Neuronal stem cell (in vitro differentiated cells): ENCODE measurements around the gene TEX26.

Experiments
- DNase-seq: peaks from one replicate; pipeline ENCODE4 v3.0.0-alpha.2; 2013; ENCODE audit warnings: low spot score
- H2AFZ ChIP-seq: one replicate; pipeline ENCODE4 v1.6.1; 2013; ENCODE audit warnings: mild to moderate bottlenecking, low read length, inconsistent platforms
- H2AK5ac ChIP-seq: 2 replicates; pipeline ENCODE4 v1.6.1; 2013; ENCODE audit warnings: low read depth, mild to moderate bottlenecking, inconsistent platforms, low read length, moderate library complexity, mixed read lengths
- H2BK120ac ChIP-seq: 2 replicates; pipeline ENCODE4 v1.6.1; 2013; ENCODE audit warnings: low read depth, mild to moderate bottlenecking, inconsistent platforms, low read length, moderate library complexity, mixed read lengths
- H2BK12ac ChIP-seq: one replicate; pipeline ENCODE4 v1.6.1; 2013; ENCODE audit warnings: low read length, inconsistent platforms
- H2BK15ac ChIP-seq: 2 replicates; pipeline ENCODE4 v1.6.1; 2013; ENCODE audit warnings: mild to moderate bottlenecking, low read length, inconsistent platforms, mixed read lengths
- H2BK5ac ChIP-seq: one replicate; pipeline ENCODE4 v1.6.1; 2013; ENCODE audit warnings: inconsistent platforms, mild to moderate bottlenecking, low read length, moderate library complexity
- H3K14ac ChIP-seq: one replicate; pipeline ENCODE4 v1.6.1; 2013; ENCODE audit warnings: low read length, inconsistent platforms
- H3K18ac ChIP-seq: 2 replicates; pipeline ENCODE4 v1.6.1; 2013; ENCODE audit warnings: low read length, inconsistent platforms
- H3K23ac ChIP-seq: 2 replicates; pipeline ENCODE4 v1.6.1; 2013; ENCODE audit warnings: low read depth, mild to moderate bottlenecking, mixed read lengths, low read length, inconsistent platforms; ENCODE audit not compliant: poor library complexity
- H3K27ac ChIP-seq: replicated peaks from 3 replicates; pipeline ENCODE4 v1.5.1; 2013; ENCODE audit warnings: low read length, inconsistent platforms
- H3K27me3 ChIP-seq, 3 experiments: 2 replicates each; pipeline ENCODE4 v1.6.1; 2013; ENCODE audit warnings: low read length in 3 of 3, mild to moderate bottlenecking in 2 of 3, inconsistent platforms in 1 of 3, low read depth in 1 of 3, mixed read lengths in 1 of 3, moderate library complexity in 1 of 3; ENCODE audit not compliant: control insufficient read depth in 3 of 3, insufficient read depth in 3 of 3
- H3K36me3 ChIP-seq, 2 donors: replicated peaks in 1 of 2; 2 replicates each; pipeline ENCODE4 v1.6.1; 2013; ENCODE audit warnings: low read length in 2 of 2; ENCODE audit not compliant: control insufficient read depth in 2 of 2, insufficient read depth in 2 of 2
- H3K4ac ChIP-seq: 2 replicates; pipeline ENCODE4 v1.6.1; 2013; ENCODE audit warnings: inconsistent platforms, mild to moderate bottlenecking, low read length, moderate library complexity
- H3K4me1 ChIP-seq, 2 donors: 1 replicate in 1 of 2; 2 replicates in 1 of 2; pipeline ENCODE4 v1.6.1; 2013; ENCODE audit warnings: low read length in 2 of 2, low read depth in 1 of 2; ENCODE audit not compliant: control insufficient read depth in 2 of 2, insufficient read depth in 1 of 2
- H3K4me2 ChIP-seq: one replicate; pipeline ENCODE4 v1.6.1; 2013; ENCODE audit warnings: mild to moderate bottlenecking, low read length, inconsistent platforms; ENCODE audit not compliant: insufficient read depth, poor library complexity, severe bottlenecking
- H3K4me3 ChIP-seq, 2 donors: 2 replicates each; pipeline ENCODE4 v1.5.1; 2013; ENCODE audit warnings: low read length in 2 of 2, mild to moderate bottlenecking in 2 of 2, inconsistent platforms in 1 of 2, moderate library complexity in 1 of 2
- H3K79me1 ChIP-seq: one replicate; pipeline ENCODE4 v1.6.1; 2013; ENCODE audit warnings: low read depth, mild to moderate bottlenecking, inconsistent platforms, low read length, moderate library complexity
- H3K9ac ChIP-seq: one replicate; pipeline ENCODE4 v1.6.1; 2013; ENCODE audit warnings: mild to moderate bottlenecking, low read depth, low read length, inconsistent platforms; ENCODE audit not compliant: poor library complexity
- H3K9me3 ChIP-seq, 2 donors: replicated peaks in 1 of 2; 2 replicates each; pipeline versions ENCODE3 to v1.6.1; 2013; ENCODE audit warnings: low read length in 2 of 2, mild to moderate bottlenecking in 2 of 2, inconsistent platforms in 1 of 2, low read depth in 1 of 2, mixed read lengths in 1 of 2, moderate library complexity in 1 of 2; ENCODE audit not compliant: control insufficient read depth in 2 of 2, insufficient read depth in 1 of 2
- H4K8ac ChIP-seq: one replicate; pipeline ENCODE4 v1.6.1; 2013; ENCODE audit warnings: low read depth, mild to moderate bottlenecking, inconsistent platforms, low read length, moderate library complexity
- H4K91ac ChIP-seq: one replicate; pipeline ENCODE4 v1.6.1; 2013; ENCODE audit warnings: low read length, low read depth, mild to moderate bottlenecking, inconsistent platforms; ENCODE audit not compliant: poor library complexity
- WGBS, 2 donors: extraction: QIAGEN DNeasy Blood & Tissue Kit; methylation state at CpG; one replicate each; pipeline ENCODE4 v1.1.7; 2013; ENCODE audit warnings: missing lambda C conversion rate in 2 of 2, mixed read lengths in 1 of 2; ENCODE audit not compliant: insufficient read length in 2 of 2, insufficient replicate concordance in 1 of 2; ENCODE audit errors: extremely low coverage in 2 of 2; 5-methylcytosine and 5-hydroxymethylcytosine counted together

TEX26 gene

DNA sequence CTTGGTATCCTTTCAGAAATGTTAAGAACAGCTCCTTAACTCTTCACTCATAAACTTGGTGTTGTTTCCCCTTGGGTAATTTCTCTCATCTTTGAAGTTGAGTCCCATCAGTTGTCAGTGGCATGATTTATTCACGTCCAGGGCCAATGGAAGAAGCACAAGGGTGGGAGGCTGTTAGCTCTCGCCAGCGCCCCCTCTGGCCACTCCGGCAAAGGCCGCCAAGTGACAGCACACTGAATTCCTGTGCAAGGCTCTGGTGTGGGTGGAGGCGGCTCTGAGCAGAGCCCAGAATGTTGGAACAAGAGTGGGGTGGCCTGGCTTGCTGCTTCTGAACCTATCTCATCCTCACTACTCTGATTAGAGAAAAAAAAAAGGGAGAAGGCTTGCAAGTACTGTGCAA lies 39.5 kb upstream of the TEX26 start:
- Histone ChIP-seq H4K91ac (no peak overlapping the region), H3K9ac (no peak overlapping the region), H3K4me1 (peaks cover 4 to 7% of the 10 kb centered on the region in 2 donors), H3K27ac (no peak overlapping the region), H3K27me3 (no peaks in the 10 kb centered on the region), H3K9me3 (peaks cover 2 to 8% of the 10 kb centered on the region in 2 donors), H2BK12ac (no peak overlapping the region), H2AK5ac (no peak overlapping the region), H3K36me3 (no peaks in the 10 kb centered on the region), H2AFZ (no peak overlapping the region), H2BK5ac (no peak overlapping the region), H3K4ac (no peak overlapping the region), H3K4me3 (no peak overlapping the region), H4K8ac (no peak overlapping the region), H3K79me1 (no peaks in the 10 kb centered on the region), H3K14ac (no peak overlapping the region), H2BK120ac (no peak overlapping the region), H3K18ac (no peak overlapping the region), H3K23ac (no peak overlapping the region), H2BK15ac (no peak overlapping the region), H3K4me2 (no peak overlapping the region)
- no CpG with 5 or more reads among the region's 6 CpGs for WGBS, 2 donors
- DNase-seq = no peak

DNA sequence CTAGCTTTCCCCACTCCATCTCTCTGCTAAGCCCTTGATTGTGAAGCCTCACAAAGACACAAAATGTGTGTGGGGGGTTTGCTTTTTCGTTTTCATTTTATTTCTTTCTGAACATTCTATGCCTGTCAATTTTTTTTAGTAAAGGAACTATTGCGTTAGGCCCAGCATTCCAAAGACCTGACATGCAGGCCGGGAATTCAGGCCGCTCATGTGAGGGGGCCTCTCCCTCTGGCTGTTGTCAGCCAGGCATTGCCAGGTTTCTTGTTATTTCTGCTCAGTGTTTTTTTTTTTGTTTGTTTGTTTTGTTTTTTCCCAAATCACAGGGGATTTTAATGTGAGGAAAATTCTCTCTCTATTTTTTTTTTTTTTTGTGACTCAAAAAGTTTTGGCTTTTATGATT lies 36.7 kb upstream of the TEX26 start:
- Histone ChIP-seq H3K36me3 (no peaks in the 10 kb centered on the region), H2BK120ac (no peak overlapping the region), H2BK15ac (no peak overlapping the region), H2BK5ac (no peak overlapping the region), H3K79me1 (no peaks in the 10 kb centered on the region), H2AFZ (peak overlapping the region; percentile 90), H3K27me3 (no peaks in the 10 kb centered on the region), H3K4me1 (peaks cover 8 to 10% of the 10 kb centered on the region in 2 donors), H3K14ac (no peak overlapping the region), H4K8ac (no peak overlapping the region), H2AK5ac (no peak overlapping the region), H3K4ac (no peak overlapping the region), H3K9ac (no peak overlapping the region), H3K9me3 (no peaks in the 10 kb centered on the region), H2BK12ac (no peak overlapping the region), H3K4me2 (no peak overlapping the region), H3K4me3 (no peak overlapping the region), H3K18ac (no peak overlapping the region), H3K27ac (no peak overlapping the region), H4K91ac (no peak overlapping the region), H3K23ac (no peak overlapping the region)
- DNase-seq = no peak
- WGBS, 2 donors = no CpG with 5 or more reads among the region's 4 CpGs

DNA sequence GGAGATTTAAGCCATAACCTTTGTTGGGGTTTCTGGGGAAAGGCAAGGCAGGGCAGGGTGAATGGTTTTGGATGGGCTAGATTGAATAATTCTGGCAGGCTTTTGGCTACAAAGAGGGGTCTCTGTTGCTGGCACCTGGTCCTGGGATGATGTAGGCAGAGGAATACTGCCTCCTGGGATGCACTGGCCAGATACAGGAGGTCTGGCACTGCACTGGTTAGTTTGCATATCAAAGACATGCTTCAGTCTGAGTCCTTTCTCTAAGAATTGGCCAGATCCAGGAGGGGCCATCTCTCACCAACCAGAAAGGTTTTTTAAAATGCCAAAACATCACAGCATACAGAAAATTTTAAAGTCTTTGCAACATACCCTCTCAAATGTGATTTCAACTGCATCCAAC lies 34.4 kb upstream of the TEX26 start:
- H3K27me3 ChIP-seq = no peaks in the 10 kb centered on the region
- no peak overlapping the region for H3K4me3 ChIP-seq
- H4K91ac ChIP-seq = no peak overlapping the region
- H2BK120ac ChIP-seq = no peak overlapping the region
- no peak overlapping the region for H3K4ac ChIP-seq
- H2AFZ ChIP-seq = no peak overlapping the region
- H4K8ac ChIP-seq = no peak overlapping the region
- H2BK12ac ChIP-seq = no peak overlapping the region
- H2BK15ac ChIP-seq = peak overlapping the region; percentile 24
- no peaks in the 10 kb centered on the region for H3K36me3 ChIP-seq
- no peak overlapping the region for H2BK5ac ChIP-seq
- H3K9me3 ChIP-seq = no peaks in the 10 kb centered on the region
- peak overlapping the region; percentile 24 for H2AK5ac ChIP-seq
- peaks cover 8 to 10% of the 10 kb centered on the region in 2 donors for H3K4me1 ChIP-seq
- no peak overlapping the region for H3K18ac ChIP-seq
- H3K23ac ChIP-seq = no peak overlapping the region
- no peak overlapping the region for H3K9ac ChIP-seq
- DNase-seq = no peak
- no peak overlapping the region for H3K27ac ChIP-seq
- no peaks in the 10 kb centered on the region for H3K79me1 ChIP-seq
- H3K14ac ChIP-seq = no peak overlapping the region
- H3K4me2 ChIP-seq = no peak overlapping the region

DNA sequence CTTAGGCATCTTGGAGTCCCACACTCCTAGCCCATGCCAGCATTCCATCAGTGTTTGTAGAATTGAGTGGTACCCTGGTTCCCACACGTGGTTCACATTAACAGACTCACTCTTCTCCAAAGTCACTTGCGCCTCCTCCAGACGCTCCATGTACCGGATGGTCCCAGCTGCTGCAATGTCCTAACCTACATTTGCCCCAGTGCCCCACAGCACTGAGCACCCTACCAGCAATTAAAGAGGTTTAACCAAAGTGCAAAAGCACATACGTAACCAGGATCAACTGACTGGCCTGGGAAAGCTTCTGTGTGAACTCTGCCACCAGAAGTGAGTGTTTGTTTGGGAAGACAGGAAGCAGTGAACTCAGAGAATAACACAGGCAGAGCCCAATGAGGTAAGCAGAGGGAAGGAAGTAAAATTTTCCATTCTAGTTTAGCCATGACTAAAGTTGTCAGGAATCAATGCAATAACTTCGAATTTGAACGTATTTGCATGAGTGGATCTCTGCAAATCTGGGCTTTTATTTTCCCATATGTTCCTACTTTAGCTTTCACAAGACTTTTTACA lies 33.7 kb upstream of the TEX26 start:
- Histone ChIP-seq H3K4me3 (no peak overlapping the region), H2AK5ac (peak overlapping the region; percentile 71), H3K9ac (no peak overlapping the region)

More for the DNA sequence above, 33.7 kb upstream of the TEX26 start:
- no CpG with 5 or more reads among the region's 7 CpGs for WGBS, 2 donors
- Histone ChIP-seq H4K91ac (no peak overlapping the region), H2BK15ac (no peak overlapping the region), H4K8ac (peak overlapping the region; percentile 29), H2AFZ (peak overlapping the region; percentile 31), H3K18ac (peak overlapping the region; percentile 65), H2BK12ac (no peak overlapping the region), H3K23ac (no peak overlapping the region), H3K14ac (no peak overlapping the region), H3K4me1 (peaks cover 8 to 10% of the 10 kb centered on the region in 2 donors), H3K4me2 (no peak overlapping the region), H3K9me3 (no peaks in the 10 kb centered on the region), H3K27ac (no peak overlapping the region), H3K4ac (no peak overlapping the region), H2BK5ac (peak overlapping the region; percentile 77), H3K36me3 (no peaks in the 10 kb centered on the region), H2BK120ac (no peak overlapping the region), H3K27me3 (no peaks in the 10 kb centered on the region), H3K79me1 (no peaks in the 10 kb centered on the region)
- DNase-seq = no peak
